GOT3 (cell line): ENCODE data around the gene UCK2.
A peak's percentile ranks its signal among the peaks of the same experiment; 100 is the strongest.

Experiments
- DNase-seq: peaks from one replicate; lab custom pipeline; 2025; ENCODE audit warnings: mixed read lengths; lab: John Stamatoyannopoulos, UW

UCK2 gene

DNA sequence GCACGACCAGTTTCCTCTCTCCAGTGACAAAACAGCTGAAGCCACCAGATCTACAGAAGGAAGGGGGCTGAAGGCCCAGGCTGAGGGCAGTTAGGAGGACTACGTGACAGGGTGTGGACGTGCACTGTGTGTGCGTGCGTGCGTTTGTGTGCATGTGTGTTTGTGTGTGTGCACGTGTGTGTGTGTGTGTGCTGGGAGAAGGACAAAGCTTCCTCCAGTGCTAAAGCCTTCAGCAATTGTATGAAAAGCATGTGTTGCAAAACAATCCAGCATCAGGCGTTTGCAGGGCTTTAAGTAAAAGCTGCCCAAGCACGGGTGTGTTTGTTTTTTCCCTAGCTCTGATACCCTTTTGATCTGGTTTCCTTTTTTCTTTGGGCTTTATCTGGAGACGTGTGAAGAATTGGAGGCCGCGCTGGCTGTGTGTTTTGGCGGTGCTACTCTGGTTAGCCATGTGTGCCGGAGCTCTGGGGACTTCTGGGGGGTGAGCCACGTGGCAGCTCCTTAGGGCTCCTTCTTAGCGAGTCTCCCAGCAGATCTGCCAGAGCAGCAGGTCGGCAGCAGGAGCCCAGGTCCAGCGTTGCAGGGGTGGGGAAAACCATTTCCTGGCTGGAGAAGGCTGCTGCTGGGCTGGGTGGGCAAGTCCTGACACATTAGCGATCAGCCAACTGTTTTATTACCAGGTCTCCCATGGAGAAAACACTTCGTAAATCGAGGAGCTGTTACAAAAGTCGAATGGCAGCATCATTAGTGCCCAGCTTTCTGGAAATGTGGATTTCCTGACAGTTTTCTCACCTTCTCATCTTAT is 73.4 kb downstream of the UCK2 start:
- no peak for DNase-seq

DNA sequence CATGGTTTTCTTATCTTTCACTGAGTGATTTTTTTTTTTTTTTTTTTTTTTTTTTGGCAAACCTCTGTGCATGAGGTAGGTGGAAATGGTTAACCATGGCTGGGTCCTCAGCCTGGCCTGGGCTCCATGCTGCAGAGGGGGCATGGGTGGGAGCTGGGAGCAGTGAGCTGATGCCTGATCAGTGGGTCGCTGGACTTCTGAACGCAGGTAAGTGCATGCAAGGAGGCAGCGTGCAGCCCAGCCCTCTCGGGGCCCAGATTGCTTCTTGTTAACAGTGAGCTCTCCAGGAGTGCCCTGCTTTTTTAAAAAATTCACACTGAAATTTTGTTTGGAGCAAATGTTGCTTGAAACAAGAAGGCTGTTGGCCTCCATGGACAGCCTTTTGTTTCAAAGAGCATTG is 75.2 kb downstream of the UCK2 start:
- DNase-seq: no peak

DNA sequence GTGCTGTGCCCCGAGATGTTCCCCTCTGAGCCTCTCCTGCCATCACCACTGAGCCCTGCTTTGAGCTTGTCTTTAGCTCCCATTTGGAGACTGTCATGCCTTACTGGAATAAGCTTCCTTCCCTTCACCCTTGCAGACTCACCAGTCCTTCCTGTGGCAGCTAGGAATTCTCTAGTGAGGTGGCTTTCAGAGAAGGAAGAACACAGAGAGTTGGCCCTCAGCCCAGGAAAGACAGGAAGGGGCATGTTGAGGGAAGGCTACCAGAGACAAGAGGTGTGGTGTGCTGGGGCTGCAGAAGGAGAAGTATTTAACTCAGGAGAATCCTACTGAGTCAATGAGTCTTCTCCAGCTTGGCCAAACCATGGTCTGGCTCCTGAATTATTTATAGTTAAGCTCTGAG is 76.3 kb downstream of the UCK2 start:
- no peak for DNase-seq

- no peak for DNase-seq
Observed at GRCh38 chr1:165904948-165905347, 77.5 kb downstream of the UCK2 start.

DNA sequence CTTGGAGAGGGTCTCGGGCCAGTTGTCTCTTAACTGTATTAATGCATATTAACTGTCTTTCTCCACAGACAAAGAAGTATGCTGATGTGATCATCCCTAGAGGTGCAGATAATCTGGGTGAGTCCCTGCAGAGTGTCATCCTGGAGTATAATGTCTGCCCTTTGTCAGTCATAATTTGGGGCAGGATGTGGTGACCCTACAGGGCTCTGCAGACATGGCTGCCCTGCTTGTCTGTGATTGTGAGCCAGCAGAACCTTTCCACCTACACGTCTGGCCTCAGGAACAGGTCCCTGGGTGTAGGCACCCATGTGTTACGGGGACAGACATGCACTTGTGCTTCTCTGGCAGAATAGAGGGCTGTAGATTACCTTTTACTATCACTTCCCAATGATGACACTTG is 78.4 kb downstream of the UCK2 start:
- no peak for DNase-seq

DNA sequence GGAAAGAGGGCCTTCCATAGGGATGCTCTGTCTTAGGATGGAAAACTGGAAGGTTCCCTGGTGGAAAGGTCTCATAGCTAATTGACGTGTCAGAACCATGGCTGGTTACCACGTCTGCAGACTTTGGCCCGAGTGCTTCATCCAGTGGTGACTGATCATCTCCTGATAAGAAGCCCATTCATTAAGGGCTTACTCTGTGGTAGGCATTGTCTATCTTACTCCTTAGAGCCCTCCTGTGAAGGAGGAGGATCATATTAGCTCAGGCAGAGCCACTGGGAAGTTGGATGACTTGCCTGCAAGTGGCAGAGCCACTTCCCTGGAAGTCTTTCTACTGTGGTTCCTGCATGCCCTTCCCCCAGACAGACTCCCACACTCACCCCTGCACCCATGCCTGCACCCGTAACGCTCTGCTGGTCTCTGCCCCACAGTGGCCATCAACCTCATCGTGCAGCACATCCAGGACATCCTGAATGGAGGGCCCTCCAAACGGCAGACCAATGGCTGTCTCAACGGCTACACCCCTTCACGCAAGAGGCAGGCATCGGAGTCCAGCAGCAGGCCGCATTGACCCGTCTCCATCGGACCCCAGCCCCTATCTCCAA is 79.9 kb downstream of the UCK2 start:
- no peak for DNase-seq

DNA sequence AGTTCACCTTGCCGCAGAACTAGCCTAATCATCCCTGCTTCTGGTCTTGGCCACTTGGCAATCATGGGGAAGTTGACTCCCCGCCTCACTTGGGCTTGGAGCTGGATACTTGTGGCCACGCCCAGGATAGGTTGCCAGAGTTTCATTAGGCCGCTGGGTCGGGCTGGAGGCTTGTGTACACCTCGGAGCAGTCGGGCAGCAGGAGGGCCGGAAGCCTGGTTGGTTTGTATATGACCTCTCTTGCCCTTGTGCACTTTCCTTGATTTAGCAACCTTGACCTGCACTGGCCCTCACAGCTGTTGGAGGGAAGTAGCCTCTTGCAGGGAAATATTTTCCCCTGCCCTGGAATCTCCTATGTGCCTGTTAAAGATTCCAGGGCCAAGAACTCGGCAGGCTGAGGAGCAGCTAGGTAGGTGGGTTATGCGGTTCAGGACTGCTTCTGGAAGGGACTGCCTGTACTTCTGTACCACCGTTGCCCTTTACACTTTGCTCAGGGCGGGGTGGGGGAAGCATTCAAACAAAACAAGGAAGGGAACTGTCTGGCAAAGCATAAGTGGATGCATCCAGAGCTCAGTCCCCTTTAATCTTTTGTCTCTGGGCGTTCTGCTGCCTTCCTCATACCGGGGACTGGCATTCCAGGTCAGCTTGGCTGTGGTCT is 83.5 kb downstream of the UCK2 start:
- no peak for DNase-seq

GRCh38 chr1:165911609-165912281 is 84.3 kb downstream of the UCK2 start:
- no peak for DNase-seq

DNA sequence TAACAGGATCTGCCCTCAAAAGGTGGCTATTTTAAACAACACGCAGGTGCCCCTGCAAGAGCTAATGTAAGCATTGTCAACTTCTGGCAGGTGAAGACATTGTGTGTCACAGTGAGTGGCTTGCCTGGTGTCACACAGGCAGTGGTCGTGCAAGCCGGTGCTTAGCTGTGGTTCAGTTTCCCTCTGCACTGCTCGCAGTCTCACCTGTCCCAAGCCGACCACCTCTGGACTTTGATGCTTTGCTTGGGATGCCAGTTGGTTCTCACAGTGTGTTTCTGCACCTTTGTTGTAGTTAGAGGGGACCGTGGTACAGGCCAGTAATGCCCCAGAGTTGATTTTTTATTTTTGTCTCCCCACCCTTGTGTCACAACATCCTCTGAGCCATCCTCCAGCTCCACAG is 85.2 kb downstream of the UCK2 start:
- DNase-seq: no peak

- peak; percentile 17 for DNase-seq
Observed at GRCh38 chr1:165914136-165914798, 86.9 kb downstream of the UCK2 start.

- DNase-seq: no peak
Observed at GRCh38 chr1:165915480-165915879, 88.1 kb downstream of the UCK2 start.

DNA sequence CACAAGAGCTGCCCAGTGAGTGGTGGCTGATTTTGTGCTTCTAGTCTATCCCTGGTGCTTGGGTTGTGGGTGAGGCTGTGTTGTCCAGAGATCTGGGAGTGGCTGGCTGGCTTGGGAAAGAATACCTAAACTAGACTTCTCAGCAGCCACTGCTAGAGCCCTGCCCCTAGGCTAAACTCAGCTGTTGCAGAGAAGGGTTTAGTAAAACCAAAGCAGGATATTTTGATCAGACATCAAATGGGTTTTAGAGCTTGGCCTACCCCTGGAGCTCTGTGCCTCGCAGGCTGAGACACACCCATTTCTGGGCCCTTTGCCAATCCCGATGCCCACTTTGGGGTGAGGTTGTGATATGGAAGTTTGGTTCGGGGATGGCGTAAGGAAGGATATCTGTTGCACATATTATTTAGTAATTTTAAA is 88.5 kb downstream of the UCK2 start:
- no peak for DNase-seq

DNA sequence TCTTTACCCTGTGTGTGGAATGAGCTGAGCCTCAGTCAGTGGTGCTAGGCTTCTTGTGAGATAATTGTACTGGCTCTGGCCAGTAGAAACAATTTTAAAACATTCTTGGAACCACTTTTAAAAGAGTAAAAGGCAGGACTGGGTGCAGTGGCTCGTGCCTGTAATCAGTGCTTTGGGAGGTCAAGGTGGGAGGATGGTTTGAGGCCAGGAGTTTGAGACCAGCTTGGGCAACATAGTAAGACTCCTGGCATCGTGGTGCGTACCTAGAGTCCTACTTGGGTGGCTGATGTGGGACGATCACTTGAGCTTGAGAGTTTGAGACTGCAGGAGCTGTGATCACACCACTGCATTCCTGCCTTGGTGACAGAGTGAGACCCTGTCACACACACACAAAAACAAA is 89.8 kb downstream of the UCK2 start:
- DNase-seq: no peak

DNA sequence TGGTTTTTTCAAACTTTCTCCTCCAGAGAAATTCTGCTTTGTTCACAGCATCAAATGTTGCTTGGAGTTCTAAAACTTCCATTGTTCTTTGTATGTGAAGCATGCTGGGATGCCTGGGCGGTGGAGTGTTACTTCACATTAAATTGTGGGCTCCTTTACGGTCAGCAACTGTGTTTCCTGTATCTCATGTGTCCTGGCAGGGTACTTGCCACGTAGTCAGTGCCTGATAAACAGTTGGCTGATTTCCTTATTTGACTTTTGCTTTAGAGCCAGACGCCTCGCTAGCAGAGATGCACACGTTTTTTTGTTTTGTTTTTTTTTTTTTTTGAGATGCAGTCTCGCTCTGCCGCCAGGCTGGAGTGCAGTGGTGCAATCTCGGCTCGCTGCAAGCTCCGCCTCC is 96.7 kb downstream of the UCK2 start:
- no peak for DNase-seq

DNA sequence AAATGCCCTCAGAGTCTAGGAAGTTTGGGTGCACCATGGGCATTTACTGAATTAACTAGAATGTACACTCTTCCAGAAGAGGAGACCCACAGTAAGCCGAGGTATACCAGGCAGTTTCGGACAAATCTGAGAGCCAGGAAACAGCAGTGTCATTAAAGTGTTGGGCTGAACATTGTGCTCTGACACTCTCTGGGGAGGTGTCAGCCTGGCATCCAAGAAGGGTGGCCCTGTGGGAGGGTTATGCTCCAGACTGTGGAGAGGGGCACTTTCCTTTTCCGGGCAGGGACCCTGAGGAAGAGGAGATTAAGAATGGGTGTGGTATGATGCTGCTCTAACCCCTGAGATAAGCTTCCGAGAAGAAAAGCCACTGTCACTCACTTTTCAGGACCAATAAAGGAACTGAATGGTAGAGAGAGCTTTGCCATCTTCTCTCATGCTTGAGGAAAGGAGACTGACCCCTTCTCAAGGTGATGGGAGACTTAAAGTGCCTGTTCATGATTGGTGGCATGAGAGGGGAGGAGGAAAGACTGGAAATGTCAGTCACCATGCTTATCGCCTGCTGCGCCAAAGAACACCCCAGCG is 98.2 kb downstream of the UCK2 start:
- no peak for DNase-seq

DNA sequence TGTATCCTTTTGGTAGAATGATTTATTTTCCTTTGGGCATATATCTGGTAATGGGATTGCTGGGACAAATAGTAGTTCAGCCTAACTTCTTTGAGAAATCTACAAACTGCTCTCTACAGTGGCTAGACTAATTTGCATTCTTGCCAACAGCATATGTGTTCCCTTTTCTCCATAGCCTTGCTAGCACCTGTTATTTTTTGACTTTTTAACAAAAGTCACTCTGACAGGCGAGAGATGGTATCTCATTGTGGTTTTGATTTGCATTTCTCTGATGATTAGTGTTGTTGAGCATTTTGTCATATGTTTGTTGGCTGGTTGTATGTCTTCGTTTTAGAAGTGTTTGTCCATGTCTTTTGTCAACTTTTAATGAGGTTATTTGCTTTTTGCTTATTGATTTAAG is 99.8 kb downstream of the UCK2 start:
- no peak for DNase-seq

DNA sequence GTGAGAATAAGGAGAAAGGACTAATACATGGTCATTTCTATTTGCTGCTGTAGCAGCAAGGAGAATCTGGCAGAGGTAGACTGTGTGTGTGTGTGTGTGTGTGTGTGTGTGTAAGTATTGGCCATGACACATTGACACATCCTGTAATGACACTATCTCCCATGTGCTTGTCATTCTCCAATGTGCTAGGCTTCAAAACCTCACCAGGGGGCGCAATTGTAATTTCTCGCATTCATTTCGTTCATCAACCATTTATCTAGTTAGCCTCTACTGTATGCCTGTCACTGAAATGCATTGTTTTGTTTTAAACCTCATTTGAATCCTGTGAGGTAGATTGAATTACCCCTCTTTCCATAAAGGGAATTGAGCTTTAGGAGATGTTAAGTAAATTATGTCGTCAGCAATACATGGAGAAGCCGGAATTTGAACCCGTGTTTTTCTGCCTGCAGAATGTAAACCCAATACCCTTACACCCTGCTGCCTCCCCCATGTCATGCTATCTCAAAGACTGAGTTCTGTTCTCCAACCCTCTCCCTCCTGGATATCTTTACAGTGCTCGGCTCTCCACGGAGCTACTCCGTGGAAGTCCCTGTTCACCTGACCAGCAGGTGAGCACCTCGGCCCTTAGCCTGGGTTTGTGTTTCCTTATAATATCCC is 100.8 kb downstream of the UCK2 start:
- DNase-seq: no peak

DNA sequence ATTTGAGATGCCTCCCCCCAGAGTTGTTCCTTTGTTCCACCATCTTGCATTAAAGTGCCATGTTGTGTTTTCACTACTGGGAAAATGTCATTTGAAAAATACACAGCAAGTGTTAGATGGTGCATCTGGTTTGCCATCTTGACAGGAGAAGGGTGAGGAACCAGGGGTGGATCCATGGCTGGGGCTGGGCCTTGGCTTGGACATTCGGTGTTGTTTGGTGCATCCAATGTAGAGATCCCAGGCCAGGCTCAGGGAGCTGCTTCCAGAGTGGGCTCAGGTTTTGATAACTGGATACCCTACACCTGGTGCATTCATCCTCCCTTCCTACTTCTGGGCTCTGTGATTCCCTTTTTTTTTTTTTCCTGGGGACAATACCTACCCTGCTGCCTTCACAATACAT is 103.5 kb downstream of the UCK2 start:
- DNase-seq: no peak

DNA sequence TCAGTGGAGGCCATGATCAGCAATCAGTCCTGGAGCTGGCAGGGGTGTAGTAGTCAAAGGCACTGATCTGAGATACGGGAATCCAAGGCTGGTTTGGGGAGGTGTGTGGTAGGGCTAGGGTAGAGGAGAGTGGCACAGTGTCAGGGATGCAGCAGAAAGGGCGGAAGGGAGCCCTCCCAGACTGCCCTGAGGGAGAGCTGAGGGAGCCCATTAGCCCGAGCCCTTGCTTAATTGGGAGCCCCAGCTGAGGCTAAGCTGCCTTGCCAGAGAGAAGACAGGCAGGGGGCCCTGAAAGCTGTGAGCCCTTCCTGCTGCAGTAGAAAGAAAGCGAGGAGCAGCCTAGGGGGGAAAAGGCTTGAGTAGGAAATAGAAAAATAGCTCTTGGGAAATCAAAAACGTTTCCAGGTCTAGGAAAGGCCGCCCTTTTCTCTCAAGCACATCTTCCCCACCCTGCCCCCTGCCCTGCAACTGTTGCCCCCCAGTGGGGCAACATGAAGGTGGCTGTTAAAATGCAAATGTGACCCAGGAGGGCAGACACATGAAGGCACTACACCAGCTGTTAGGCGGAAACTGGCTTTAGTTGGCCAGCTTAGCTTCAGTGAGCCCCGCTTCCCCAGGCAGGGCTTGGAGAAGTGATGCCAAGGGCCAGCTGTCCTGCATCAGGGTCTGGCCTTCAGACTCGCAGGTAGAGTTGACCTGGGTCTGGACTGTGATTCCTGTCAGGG is 106.2 kb downstream of the UCK2 start:
- DNase-seq: no peak

DNA sequence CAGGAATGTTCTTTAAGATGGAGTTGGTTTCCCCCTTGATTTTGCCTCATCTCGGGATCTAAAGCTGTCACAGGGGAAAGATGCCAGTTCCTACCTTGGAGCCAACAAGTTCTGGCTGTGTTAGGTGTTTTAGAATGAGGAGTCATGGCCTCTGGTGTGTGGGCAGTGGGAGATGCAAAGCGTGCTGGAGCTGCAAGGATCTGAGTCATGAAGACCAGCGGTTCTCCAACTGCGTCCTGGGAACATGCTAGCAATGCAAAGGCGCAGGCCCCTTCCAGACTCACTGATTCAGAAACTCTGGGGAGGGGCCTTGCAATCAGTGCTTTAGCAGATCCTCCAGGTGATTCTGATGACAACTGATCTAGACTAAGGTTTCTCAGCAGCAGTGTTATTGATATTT is 109.1 kb downstream of the UCK2 start:
- no peak for DNase-seq

DNA sequence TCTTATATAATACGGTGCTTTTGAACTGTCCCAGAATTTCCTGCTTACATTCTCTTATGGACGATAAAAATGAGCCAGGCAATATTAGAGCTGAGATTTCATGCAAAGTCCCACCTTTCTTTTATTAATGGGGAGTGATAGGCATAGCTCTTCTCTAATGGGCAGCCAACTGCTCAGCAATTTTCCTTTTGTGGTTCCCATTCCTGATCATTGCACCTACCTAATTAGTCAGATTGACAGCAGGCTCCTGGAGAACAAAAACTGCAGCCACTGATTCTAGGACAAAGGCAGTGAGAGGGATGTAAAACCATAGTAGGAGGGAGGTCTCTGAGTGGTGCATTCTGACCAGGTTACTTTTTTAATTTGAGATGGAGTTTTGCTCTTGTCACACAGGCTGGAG is 110.4 kb downstream of the UCK2 start:
- DNase-seq: no peak
